Type B pancreatic cell (in vitro differentiated cells): ENCODE measurements around the gene DNAH9. TPM values are rescaled to one million over a fixed set of nuclear protein-coding genes. Genes with fewer than 3 reads are reported as not detected.
"Not testable (repeated sequence)": the region's sequence is repeated elsewhere in the genome, so short reads cannot be mapped to it uniquely, and the experiment has no call there.

Experiments used
- DNase-seq: peaks from one replicate; pipeline ENCODE4 v3.0.0; 2021; ENCODE audit warnings: mixed read lengths; ENCODE audit not compliant: unreplicated experiment; ENCODE audit errors: extremely low spot score
- H3K27ac Mint-ChIP-seq: 2 replicates; pipeline ENCODE4 v1.8.0; 2021; ENCODE audit warnings: mild to moderate bottlenecking, mixed read lengths
- H3K27me3 Mint-ChIP-seq: 2 replicates; pipeline ENCODE4 v1.8.0; 2021; ENCODE audit warnings: mixed read lengths
- H3K36me3 Mint-ChIP-seq: 2 replicates; pipeline ENCODE4 v1.8.0; 2021; ENCODE audit warnings: mixed read lengths
- H3K4me1 Mint-ChIP-seq: one replicate; pipeline ENCODE4 v1.8.0; 2021; ENCODE audit warnings: mixed read lengths; ENCODE audit not compliant: unreplicated experiment
- H3K4me3 Mint-ChIP-seq: 2 replicates; pipeline ENCODE4 v1.8.0; 2021; ENCODE audit warnings: mild to moderate bottlenecking, mixed read lengths
- H3K9me3 Mint-ChIP-seq: 2 replicates; pipeline ENCODE4 v1.8.0; 2021; ENCODE audit warnings: mixed read lengths
- total RNA-seq: library from RNA; stranded (reverse); gene quantifications from 2 replicates; pipeline ENCODE4 v1.2.1, GENCODE V29; 2021; ENCODE audit warnings: low replicate concordance
- TF ChIP-seq, protein P1 (sequence below): fragments of 200-600 bp; sonication (generic); conservative IDR thresholded peaks from 2 replicates; pipeline ENCODE4 v1.5.0; 2021; ENCODE audit warnings: antibody characterized with exemption, mild to moderate bottlenecking

DNAH9 gene
- total RNA-seq, 1 donor from 2014 or later = 6.2 TPM

DNA sequence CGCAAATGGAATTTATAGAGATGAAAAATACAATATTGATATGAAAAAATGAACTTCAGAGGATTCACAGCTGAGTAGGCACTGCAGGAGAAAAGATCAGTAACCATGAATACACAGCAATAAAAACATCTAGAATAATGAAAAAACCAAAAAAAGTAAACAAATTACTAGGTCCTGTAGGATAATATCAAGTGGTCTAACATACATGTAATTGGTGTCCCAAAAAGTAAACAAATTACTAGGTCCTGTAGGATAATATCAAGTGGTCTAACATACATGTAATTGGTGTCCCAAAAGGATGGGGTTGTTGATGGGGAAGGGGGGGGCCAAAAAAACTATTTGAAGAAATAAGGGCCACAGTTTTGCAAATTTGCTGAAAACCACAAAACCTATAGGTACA, 355.7 kb downstream of the DNAH9 start:
- Mint-ChIP-seq H3K4me1 (no peaks in the 10 kb centered on the region), H3K36me3 (no peaks in the 10 kb centered on the region), H3K27ac (no peak overlapping the region), H3K4me3 (no peak overlapping the region), H3K9me3 (no peaks in the 10 kb centered on the region), H3K27me3 (no peaks in the 10 kb centered on the region)
- no peak for DNase-seq
- TF ChIP-seq, protein P1, sequence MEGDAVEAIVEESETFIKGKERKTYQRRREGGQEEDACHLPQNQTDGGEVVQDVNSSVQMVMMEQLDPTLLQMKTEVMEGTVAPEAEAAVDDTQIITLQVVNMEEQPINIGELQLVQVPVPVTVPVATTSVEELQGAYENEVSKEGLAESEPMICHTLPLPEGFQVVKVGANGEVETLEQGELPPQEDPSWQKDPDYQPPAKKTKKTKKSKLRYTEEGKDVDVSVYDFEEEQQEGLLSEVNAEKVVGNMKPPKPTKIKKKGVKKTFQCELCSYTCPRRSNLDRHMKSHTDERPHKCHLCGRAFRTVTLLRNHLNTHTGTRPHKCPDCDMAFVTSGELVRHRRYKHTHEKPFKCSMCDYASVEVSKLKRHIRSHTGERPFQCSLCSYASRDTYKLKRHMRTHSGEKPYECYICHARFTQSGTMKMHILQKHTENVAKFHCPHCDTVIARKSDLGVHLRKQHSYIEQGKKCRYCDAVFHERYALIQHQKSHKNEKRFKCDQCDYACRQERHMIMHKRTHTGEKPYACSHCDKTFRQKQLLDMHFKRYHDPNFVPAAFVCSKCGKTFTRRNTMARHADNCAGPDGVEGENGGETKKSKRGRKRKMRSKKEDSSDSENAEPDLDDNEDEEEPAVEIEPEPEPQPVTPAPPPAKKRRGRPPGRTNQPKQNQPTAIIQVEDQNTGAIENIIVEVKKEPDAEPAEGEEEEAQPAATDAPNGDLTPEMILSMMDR = no peak

DNA sequence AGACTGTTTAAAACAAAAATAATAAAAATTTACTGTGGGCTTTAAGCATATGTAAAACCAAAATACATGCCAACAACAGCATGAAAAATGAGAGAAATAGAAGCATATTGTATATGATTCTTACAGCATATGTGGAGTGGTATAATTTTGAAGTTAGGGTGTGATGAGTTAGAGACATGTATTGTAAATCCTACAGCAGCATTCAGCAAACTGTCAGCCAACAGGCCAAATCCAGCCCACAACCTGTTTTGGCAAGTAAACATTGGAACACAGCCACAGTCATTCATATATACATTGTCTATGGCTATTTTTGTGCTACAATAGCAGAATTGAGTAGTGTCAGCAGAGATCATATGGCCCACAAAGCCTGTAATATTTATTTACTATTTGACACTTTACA, 356.7 kb downstream of the DNAH9 start:
- DNase-seq = no peak
- Mint-ChIP-seq H3K36me3 (no peaks in the 10 kb centered on the region), H3K27ac (no peak overlapping the region), H3K9me3 (no peaks in the 10 kb centered on the region), H3K4me1 (no peaks in the 10 kb centered on the region), H3K4me3 (no peak overlapping the region), H3K27me3 (no peaks in the 10 kb centered on the region)
- TF ChIP-seq, protein P1 = no peak

DNA sequence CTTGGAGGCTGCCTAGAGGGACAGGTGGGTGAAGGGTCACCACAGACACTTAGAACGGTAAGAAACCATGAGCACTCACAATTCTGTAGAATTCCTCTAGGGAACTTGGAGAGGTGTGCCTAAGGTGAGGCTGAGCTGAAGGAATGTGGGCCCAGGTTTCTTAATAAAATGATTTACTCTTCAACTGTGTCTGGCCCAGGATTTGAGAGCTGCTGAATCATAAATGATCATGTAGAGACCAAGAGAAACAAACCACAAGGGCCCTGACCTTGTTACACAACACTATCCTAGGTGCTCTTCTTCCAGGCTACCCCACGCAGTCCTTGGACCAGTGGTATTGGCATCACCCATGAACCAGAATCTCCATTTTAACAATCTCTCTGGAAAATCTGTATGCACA, 371.3 kb downstream of the DNAH9 start:
- TF ChIP-seq, protein P1 = no peak
- H3K4me1 Mint-ChIP-seq = no peaks in the 10 kb centered on the region
- H3K4me3 Mint-ChIP-seq = no peak overlapping the region
- no peaks in the 10 kb centered on the region for H3K27me3 Mint-ChIP-seq
- peaks cover 17% of the 10 kb centered on the region for H3K36me3 Mint-ChIP-seq
- no peak for DNase-seq
- no peak overlapping the region for H3K27ac Mint-ChIP-seq
- H3K9me3 Mint-ChIP-seq = peaks cover 26% of the 10 kb centered on the region

DNA sequence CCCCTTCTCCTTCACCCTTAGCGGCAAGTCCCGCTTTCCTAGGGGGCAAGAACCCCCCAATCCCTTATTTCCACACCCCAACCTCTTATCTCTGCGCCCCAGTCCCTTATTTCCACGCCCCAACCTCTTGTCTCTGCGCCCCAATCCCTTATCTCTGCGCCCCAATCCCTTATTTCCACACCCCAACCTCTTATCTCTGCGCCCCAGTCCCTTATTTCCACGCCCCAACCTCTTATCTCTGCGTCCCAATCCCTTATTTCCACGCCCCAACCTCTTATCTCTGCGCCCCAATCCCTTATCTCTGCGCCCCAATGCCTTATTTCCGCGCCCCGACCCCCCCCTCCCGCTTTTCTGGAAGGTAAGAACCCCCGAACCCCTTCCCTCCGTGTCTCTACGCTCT, 374.5 kb downstream of the DNAH9 start:
- peaks cover 20% of the 10 kb centered on the region for H3K36me3 Mint-ChIP-seq
- H3K27ac Mint-ChIP-seq, H3K4me3 Mint-ChIP-seq, H3K27me3 Mint-ChIP-seq, H3K4me1 Mint-ChIP-seq, H3K9me3 Mint-ChIP-seq, DNase-seq: not testable (repeated sequence)

DNA sequence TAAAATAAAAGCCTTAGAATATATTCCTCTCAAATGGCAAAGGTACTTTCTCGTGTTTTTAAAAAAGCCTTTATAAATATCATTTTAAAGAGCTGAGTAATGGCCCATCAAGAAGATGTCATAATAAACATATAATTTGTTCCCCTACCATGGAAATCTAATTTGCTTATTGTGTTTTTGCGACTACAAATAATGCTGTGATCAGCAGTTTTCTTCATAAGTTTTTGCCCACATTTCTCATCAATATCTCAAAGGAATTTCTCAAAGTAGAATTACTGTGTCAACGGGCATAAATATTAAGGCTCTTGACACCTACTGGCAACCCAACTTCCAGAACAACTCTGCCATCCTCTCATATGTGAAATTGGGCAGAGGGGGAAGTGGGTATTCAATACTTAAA, 381.5 kb downstream of the DNAH9 start:
- H3K4me3 Mint-ChIP-seq = no peak overlapping the region
- H3K27ac Mint-ChIP-seq = no peak overlapping the region
- peaks cover 5% of the 10 kb centered on the region for H3K4me1 Mint-ChIP-seq
- no peaks in the 10 kb centered on the region for H3K9me3 Mint-ChIP-seq
- TF ChIP-seq, protein P1 = no peak
- H3K27me3 Mint-ChIP-seq = no peaks in the 10 kb centered on the region
- DNase-seq = no peak
- H3K36me3 Mint-ChIP-seq = peaks cover 42% of the 10 kb centered on the region

DNA sequence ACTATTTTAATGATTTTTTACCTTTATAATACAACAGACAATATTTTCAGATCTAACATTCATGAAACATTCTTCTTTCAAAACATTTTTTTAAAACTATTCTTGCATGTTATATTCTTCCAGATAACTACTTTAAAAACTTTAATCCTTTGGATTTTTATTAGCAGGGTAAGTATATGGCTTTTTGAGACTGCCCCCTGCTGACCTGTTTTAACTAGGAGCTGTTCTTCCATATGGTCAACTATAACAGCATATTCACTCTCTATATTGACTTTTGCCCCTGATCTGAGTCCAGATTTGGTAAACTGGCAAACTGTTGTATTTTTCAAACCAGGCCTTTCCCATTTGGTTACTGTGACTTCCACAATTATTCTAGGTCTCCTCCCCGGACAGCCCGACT, 382.5 kb downstream of the DNAH9 start:
- Mint-ChIP-seq H3K27ac (no peak overlapping the region), H3K9me3 (no peaks in the 10 kb centered on the region), H3K4me1 (peaks cover 5% of the 10 kb centered on the region), H3K27me3 (no peaks in the 10 kb centered on the region), H3K4me3 (no peak overlapping the region), H3K36me3 (peaks cover 42% of the 10 kb centered on the region)
- TF ChIP-seq, protein P1 = peak; percentile 55
- no peak for DNase-seq
